A673 (cell line): ENCODE measurements around the gene NPM3. TPM values are rescaled to one million over a fixed set of nuclear protein-coding genes. Genes with fewer than 3 reads are reported as not detected.
"Not testable (repeated sequence)": the region's sequence is repeated elsewhere in the genome, so short reads cannot be mapped to it uniquely, and the experiment has no call there.

ENCODE experiments used
- BruUV-seq: library from RNA; stranded (reverse); fragments of 400-500 nt; replicated peaks from 2 replicates; lab custom pipeline; 2021; lab: Mats Ljungman, UMichigan
- CTCF ChIA-PET: fragments of 300-600 bp; sonication (Branson Sonifier 250); formaldehyde crosslinking; loops from one replicate; lab custom pipeline; 2022; ENCODE audit warnings: antibody characterized with exemption; lab: Charles Lee
- POLR2A ChIA-PET: fragments of 300-600 bp; sonication (Branson Sonifier 250); formaldehyde crosslinking; loops from one replicate; lab custom pipeline; 2022; ENCODE audit warnings: antibody characterized with exemption; ENCODE audit not compliant: low non-redundant PET; lab: Charles Lee
- DNase-seq: peaks from one replicate; pipeline ENCODE4 v3.0.0-alpha.2; 2015; ENCODE audit warnings: low spot score
- H3K27ac ChIP-seq: fragments of 200-600 bp; sonication (generic); 2 replicates; pipeline ENCODE4 v1.5.1; 2016; ENCODE audit warnings: mixed run types, low read depth, mild to moderate bottlenecking, mixed read lengths, antibody characterized with exemption, low read length; ENCODE audit not compliant: poor library complexity, severe bottlenecking
- H3K27me3 ChIP-seq: fragments of 200-600 bp; sonication (generic); replicated peaks from 2 replicates; pipeline ENCODE4 v1.6.1; 2017; ENCODE audit warnings: mixed run types, low read depth, mild to moderate bottlenecking, mixed read lengths, antibody characterized with exemption, low read length; ENCODE audit not compliant: insufficient read depth, poor library complexity
- H3K36me3 ChIP-seq: fragments of 200-600 bp; sonication (generic); 2 replicates; pipeline ENCODE4 v1.6.1; 2016; ENCODE audit warnings: mixed run types, mild to moderate bottlenecking, mixed read lengths, antibody characterized with exemption, low read length; ENCODE audit not compliant: insufficient read depth, poor library complexity, severe bottlenecking
- H3K4me1 ChIP-seq: fragments of 200-600 bp; sonication (generic); 2 replicates; pipeline ENCODE4 v1.6.1; 2017; ENCODE audit warnings: mixed run types, mild to moderate bottlenecking, mixed read lengths, antibody characterized with exemption, low read length; ENCODE audit not compliant: insufficient read depth, poor library complexity, severe bottlenecking
- H3K4me3 ChIP-seq: fragments of 200-600 bp; sonication (generic); 2 replicates; pipeline ENCODE4 v1.5.1; 2016; ENCODE audit warnings: low read depth, mixed run types, mild to moderate bottlenecking, mixed read lengths, low read length; ENCODE audit not compliant: poor library complexity, severe bottlenecking
- H3K9me3 ChIP-seq: fragments of 200-600 bp; sonication (generic); 2 replicates; pipeline ENCODE4 v1.6.1; 2016; ENCODE audit warnings: mixed run types, low read depth, mild to moderate bottlenecking, mixed read lengths, antibody characterized with exemption, low read length; ENCODE audit not compliant: poor library complexity, severe bottlenecking
- EZH2 ChIP-seq: fragments of 200-600 bp; sonication (generic); IDR thresholded peaks from 2 replicates; pipeline ENCODE4 v1.6.1; 2017; ENCODE audit warnings: borderline replicate concordance, low read depth, mild to moderate bottlenecking, mixed read lengths, antibody characterized with exemption, low read length; ENCODE audit not compliant: poor library complexity, severe bottlenecking
- intact Hi-C: fragments of 100-400 bp; cut with micrococcal nuclease; formaldehyde crosslinking; loops from one replicate; pipeline ENCODE4 v1.10.0; 2022; ENCODE audit not compliant: unreplicated experiment
- total RNA-seq: library from RNA; stranded (reverse); gene quantifications from 2 replicates; pipeline ENCODE4 v1.2.3, GENCODE V29; 2021
- TF ChIP-seq, protein P1 (sequence below): fragments of 300-800, 200-600 bp; sonication (generic); conservative IDR thresholded peaks from 2 replicates; pipeline ENCODE4 v1.5.1; 2017; ENCODE audit warnings: low read depth, mild to moderate bottlenecking, antibody characterized with exemption, low read length, moderate library complexity, mixed read lengths

Gene NPM3
- total RNA-seq, 1 experiment from 2014 or later, result 98.2 TPM

GRCh38 chr10:101797403-101798059 lies 14.3 kb upstream of the NPM3 start:
- no peaks in the 10 kb centered on the region for H3K9me3 ChIP-seq
- no TSS peak for BruUV-seq
- H3K4me3 ChIP-seq, result no peak overlapping the region
- ChIA-PET CTCF (interaction anchor here (0.9 kb wide), 1 partner anchor 16 kb away, joined by 4 read pairs; no protein-coding TSS in a partner anchor), POLR2A (no interaction called here)
- no peaks in the 10 kb centered on the region for H3K4me1 ChIP-seq
- intact Hi-C loops, result no loop called here
- DNase-seq, result no peak
- no peak for TF ChIP-seq EZH2
- no peak overlapping the region for H3K27ac ChIP-seq
- no peaks in the 10 kb centered on the region for H3K27me3 ChIP-seq
- H3K36me3 ChIP-seq, result peaks cover 93% of the 10 kb centered on the region

- intact Hi-C loops, result no loop called here
- no peaks in the 10 kb centered on the region for H3K9me3 ChIP-seq
- H3K4me1 ChIP-seq, result no peaks in the 10 kb centered on the region
- H3K27ac ChIP-seq, result no peak overlapping the region
- H3K4me3 ChIP-seq, result no peak overlapping the region
- CTCF ChIA-PET, result no interaction called here
- no peaks in the 10 kb centered on the region for H3K27me3 ChIP-seq
- peaks cover 93% of the 10 kb centered on the region for H3K36me3 ChIP-seq
- no peak for DNase-seq
- BruUV-seq, result no TSS peak
- no peak for TF ChIP-seq EZH2
- TF ChIP-seq, protein P1, sequence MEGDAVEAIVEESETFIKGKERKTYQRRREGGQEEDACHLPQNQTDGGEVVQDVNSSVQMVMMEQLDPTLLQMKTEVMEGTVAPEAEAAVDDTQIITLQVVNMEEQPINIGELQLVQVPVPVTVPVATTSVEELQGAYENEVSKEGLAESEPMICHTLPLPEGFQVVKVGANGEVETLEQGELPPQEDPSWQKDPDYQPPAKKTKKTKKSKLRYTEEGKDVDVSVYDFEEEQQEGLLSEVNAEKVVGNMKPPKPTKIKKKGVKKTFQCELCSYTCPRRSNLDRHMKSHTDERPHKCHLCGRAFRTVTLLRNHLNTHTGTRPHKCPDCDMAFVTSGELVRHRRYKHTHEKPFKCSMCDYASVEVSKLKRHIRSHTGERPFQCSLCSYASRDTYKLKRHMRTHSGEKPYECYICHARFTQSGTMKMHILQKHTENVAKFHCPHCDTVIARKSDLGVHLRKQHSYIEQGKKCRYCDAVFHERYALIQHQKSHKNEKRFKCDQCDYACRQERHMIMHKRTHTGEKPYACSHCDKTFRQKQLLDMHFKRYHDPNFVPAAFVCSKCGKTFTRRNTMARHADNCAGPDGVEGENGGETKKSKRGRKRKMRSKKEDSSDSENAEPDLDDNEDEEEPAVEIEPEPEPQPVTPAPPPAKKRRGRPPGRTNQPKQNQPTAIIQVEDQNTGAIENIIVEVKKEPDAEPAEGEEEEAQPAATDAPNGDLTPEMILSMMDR, result no peak
- POLR2A ChIA-PET, result no interaction called here
Observed at GRCh38 chr10:101793526-101793925, 10.3 kb upstream of the NPM3 start.

GRCh38 chr10:101789686-101790085 lies 6.4 kb upstream of the NPM3 start:
- intact Hi-C loops, result no loop called here
- Histone ChIP-seq H3K4me1 (no peaks in the 10 kb centered on the region), H3K27ac (no peak overlapping the region), H3K27me3 (no peaks in the 10 kb centered on the region), H3K4me3 (no peak overlapping the region), H3K36me3 (peaks cover 90% of the 10 kb centered on the region), H3K9me3 (no peaks in the 10 kb centered on the region)
- no TSS peak for BruUV-seq
- DNase-seq, result no peak
- CTCF ChIA-PET, result no interaction called here
- no peak for TF ChIP-seq EZH2
- TF ChIP-seq, protein P1, result no peak
- POLR2A ChIA-PET, result interaction anchor here (0.6 kb wide), 1 partner anchor 475 kb away, joined by 19 read pairs; no protein-coding TSS in a partner anchor

DNA sequence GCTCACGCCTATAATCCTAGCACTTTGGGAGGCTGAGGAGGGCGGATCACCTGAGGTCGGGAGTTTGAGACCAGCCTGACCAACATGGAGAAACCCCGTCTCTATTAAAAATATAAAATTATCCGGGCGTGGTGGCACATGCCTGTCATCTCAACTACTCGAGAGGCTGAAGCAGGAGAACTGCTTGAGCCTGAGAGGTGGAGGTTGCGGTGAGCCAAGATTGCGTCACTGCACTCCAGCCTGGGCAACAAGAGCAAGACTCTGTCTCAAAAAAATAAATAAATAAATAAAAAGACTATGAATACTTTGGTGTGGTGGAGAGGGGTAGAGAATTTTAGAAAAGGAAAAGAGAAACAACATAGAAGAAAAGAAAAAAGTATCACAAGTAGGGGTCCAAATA lies 6.0 kb upstream of the NPM3 start:
- H3K4me3 ChIP-seq, intact Hi-C loops, BruUV-seq, H3K4me1 ChIP-seq, H3K27ac ChIP-seq, H3K27me3 ChIP-seq, H3K9me3 ChIP-seq, DNase-seq, CTCF ChIA-PET: not testable (repeated sequence)
- peaks cover 90% of the 10 kb centered on the region for H3K36me3 ChIP-seq
- POLR2A ChIA-PET, result interaction anchor here (0.6 kb wide), 1 partner anchor 475 kb away, joined by 19 read pairs; no protein-coding TSS in a partner anchor
